D721Med (cell line): ENCODE data around the gene RPGRIP1.
"Not testable (repeated sequence)": the region's sequence is repeated elsewhere in the genome, so short reads cannot be mapped to it uniquely, and the experiment has no call there.

Experiments used
- DNase-seq: peaks from one replicate; pipeline ENCODE4 v3.0.0; 2011; ENCODE audit warnings: low spot score; ENCODE audit not compliant: insufficient read length
- FAIRE-seq: peaks from 2 replicates; lab custom pipeline; 2011; peaks lifted over from hg19 to GRCh38; lab: Jason Lieb, UNC
- CTCF ChIP-seq: IDR thresholded peaks from 2 replicates; pipeline ENCODE4 v1.5.1; 2012; ENCODE audit warnings: mild to moderate bottlenecking, control low read depth; ENCODE audit not compliant: insufficient read depth; ENCODE audit errors: missing control alignments

RPGRIP1 gene

DNA sequence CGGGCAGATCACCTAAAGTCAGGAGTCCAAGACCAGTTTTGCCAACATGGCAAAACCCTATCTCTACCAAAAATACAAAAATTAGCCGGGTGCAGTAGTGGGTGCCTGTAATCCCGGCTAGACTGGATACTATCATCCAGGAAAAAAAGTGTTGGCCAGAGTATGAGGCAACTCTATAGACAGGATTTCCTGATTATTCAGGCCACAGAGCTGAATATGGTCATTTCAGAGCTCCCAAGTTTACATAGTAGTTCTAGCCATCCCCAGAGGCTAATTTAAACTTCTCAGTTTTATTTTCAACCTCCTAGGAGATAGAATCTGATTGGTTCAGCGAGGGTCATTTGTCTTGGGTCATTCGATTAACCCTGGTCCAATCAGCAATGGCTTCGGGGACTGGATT is 7.3 kb downstream of the RPGRIP1 start:
- no peak for DNase-seq
- TF ChIP-seq CTCF: no peak
- FAIRE-seq: no peak

DNA sequence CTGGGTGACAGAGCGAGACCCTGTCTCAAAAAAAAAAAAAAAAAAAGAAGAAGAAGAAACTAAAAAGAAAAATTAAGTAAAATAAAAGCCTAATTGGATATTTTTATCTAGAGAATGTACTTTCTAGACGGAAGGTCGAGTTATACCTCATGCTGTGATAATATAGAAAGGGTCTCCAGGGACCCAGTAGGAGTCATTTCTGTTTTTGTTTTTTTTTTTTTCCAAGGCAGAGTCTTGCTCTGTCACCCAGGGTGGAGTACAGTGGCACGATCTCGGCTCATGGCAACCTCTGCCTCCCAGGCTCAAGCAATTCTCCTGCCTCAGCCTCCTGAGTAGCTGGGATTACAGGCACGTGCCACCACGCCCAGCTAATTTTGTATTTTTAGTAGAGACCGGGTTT is 14.1 kb downstream of the RPGRIP1 start:
- FAIRE-seq, DNase-seq: not testable (repeated sequence)

DNA sequence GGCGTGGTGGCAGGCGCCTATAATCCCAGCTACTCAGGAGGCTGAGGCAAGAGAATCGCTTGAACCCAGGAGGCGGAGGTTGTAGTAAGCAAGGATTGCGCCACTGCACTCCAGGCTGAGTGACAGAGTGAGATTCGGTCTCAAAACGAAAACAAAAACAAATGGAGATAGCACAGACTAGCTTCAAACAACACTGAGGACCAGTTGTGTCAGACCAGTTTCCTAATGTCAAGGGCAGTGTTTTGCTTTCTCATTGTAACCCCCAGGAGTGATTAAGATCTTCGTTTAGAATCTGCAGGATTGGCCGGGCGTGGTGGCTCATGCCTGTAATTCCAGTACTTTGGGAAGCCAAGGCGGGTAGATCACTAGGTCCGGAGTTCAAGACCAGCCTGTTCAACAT is 18.5 kb downstream of the RPGRIP1 start:
- FAIRE-seq: no peak
- no peak for DNase-seq
- no peak for TF ChIP-seq CTCF

DNA sequence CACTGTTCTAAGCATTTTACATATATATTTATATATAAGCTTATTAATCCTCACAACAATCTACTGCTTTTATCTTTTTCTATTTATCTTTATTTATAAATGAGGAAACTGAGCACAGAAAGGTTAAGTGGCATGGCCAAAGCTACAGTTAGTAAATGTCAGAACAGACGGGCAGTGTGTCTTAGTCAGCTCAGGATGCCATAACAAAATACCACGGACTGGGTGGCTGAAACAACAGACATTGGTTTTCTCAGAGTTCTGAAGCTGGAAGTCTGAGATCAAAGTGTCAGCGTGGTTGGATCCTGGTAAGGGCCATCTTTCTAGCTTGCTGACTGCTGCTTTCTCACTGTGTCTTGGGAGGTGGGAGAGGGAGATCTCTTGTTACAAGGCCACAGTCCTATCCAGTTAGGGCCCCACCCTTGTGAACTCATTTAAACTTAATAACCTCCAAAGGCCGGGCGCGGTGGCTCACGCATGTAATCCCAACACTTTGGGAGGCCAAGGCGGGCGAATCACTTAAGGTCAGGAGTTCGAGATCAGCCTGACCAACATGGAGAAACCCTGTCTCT is 19.8 kb downstream of the RPGRIP1 start:
- no peak for TF ChIP-seq CTCF
- DNase-seq (no peak), FAIRE-seq (no peak)

DNA sequence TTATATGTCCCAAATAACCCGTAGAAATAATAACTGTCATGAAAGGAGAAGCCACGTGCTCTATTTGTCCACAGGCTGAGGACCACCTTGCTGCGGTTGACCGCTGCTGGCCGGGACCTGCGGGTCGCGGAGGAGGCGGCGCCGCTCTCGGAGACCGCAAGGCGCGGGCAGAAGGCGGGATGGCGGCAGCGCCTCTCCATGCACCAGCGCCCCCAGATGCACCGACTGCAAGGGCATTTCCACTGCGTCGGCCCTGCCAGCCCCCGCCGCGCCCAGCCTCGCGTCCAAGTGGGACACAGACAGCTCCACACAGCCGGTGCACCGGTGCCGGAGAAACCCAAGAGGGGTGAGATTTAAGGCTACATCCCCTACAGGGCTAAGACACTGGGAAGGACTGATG is 21.0 kb downstream of the RPGRIP1 start:
- no peak for DNase-seq

GRCh38 chr14:21302013-21302835 is 22.3 kb downstream of the RPGRIP1 start:
- TF ChIP-seq CTCF: no peak
- FAIRE-seq (no peak), DNase-seq (no peak)

More for the DNA sequence above, 21.0 kb downstream of the RPGRIP1 start:
- no peak for TF ChIP-seq CTCF
- no peak for FAIRE-seq

GRCh38 chr14:21302836-21303140 is 22.9 kb downstream of the RPGRIP1 start:
- FAIRE-seq, DNase-seq: not testable (repeated sequence)

DNA sequence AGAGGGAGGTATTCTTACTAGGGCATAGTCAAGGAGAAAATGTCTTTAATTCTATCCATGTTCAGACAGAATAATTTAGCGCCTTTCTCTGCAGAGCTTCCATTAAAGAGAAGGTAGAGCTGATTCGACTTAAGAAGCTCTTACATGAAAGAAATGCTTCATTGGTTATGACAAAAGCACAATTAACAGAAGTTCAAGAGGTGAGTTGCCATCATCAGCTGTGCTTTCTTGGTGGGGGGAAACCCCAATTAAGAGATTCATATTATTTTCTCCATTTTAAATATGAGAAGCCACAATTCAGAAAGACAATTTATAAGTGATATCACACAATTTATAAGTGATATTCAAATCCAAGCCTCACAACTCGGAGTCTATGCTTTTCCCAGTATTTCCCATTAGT is 27.8 kb downstream of the RPGRIP1 start:
- FAIRE-seq (no peak), DNase-seq (no peak)
- TF ChIP-seq CTCF: no peak
